B cell (primary cell): ENCODE data around the gene CYP26B1. TPM values are rescaled to one million over a fixed set of nuclear protein-coding genes. Genes with fewer than 3 reads are reported as not detected.

Source experiments
- ATAC-seq: fragments of 200-7000 bp; cut with Tn5 transposase; one replicate; pipeline ENCODE4 v1.10.0; 2021; ENCODE audit warnings: low read depth, mild to moderate bottlenecking, moderate number of reproducible peaks, moderate library complexity
- CTCF ChIA-PET: fragments of 350-600 bp; sonication (Branson Sonifier 250); formaldehyde crosslinking; loops from one replicate; lab custom pipeline; 2021; ENCODE audit warnings: antibody characterized with exemption, inconsistent platforms; lab: Charles Lee
- POLR2A ChIA-PET: fragments of 350-600 bp; sonication (Branson Sonifier 250); formaldehyde crosslinking; loops from one replicate; lab custom pipeline; 2021; ENCODE audit warnings: antibody characterized with exemption; lab: Charles Lee
- DNase-seq: peaks from one replicate; pipeline ENCODE4 v3.0.0; 2013
- H2AFZ ChIP-seq: 2 replicates; pipeline ENCODE4 v1.6.1; 2012; ENCODE audit warnings: mild to moderate bottlenecking, low read depth, low read length; ENCODE audit not compliant: insufficient read depth, poor library complexity, severe bottlenecking
- H3K27ac ChIP-seq, 2 donors: 1 replicate in 1 of 2; 2 replicates in 1 of 2; pipeline ENCODE4 v1.5.1; 2012 to 2013; ENCODE audit warnings: low read length in 2 of 2, mild to moderate bottlenecking in 2 of 2, moderate library complexity in 1 of 2
- H3K27me3 ChIP-seq, 4 experiments: fragments of 200-600 bp in 1 of 4; sonication (generic) in 1 of 4; replicated peaks in 1 of 4; 1 replicate in 2 of 4; 2 replicates in 2 of 4; pipeline versions ENCODE4 v1.6.1 to v1.7.0; 2013 to 2016; ENCODE audit warnings: low read length in 3 of 4, mild to moderate bottlenecking in 2 of 4, mixed read lengths in 1 of 4, moderate library complexity in 1 of 4; ENCODE audit not compliant: insufficient read depth in 4 of 4, control insufficient read depth in 3 of 4; ENCODE audit errors: control extremely low read depth in 1 of 4
- H3K36me3 ChIP-seq, 2 experiments: replicated peaks in 1 of 2; 1 replicate in 1 of 2; 2 replicates in 1 of 2; pipeline versions ENCODE4 v1.6.1 to v1.7.1; 2013; ENCODE audit warnings: low read length in 1 of 2; ENCODE audit not compliant: insufficient read depth in 2 of 2, control insufficient read depth in 1 of 2; ENCODE audit errors: control extremely low read depth in 1 of 2, extremely low read depth in 1 of 2
- H3K4me1 ChIP-seq, 2 donors: fragments of 200-600 bp in 1 of 2; sonication (generic) in 1 of 2; 1 replicate in 1 of 2; 2 replicates in 1 of 2; pipeline versions ENCODE4 v1.5.1 to v1.6.1; 2013 to 2017; ENCODE audit warnings: low read length in 2 of 2; ENCODE audit not compliant: control insufficient read depth in 2 of 2, insufficient read depth in 2 of 2
- H3K4me2 ChIP-seq: replicated peaks from 2 replicates; pipeline ENCODE3; 2012; ENCODE audit warnings: mild to moderate bottlenecking, low read depth, low read length; ENCODE audit not compliant: poor library complexity, severe bottlenecking
- H3K4me3 ChIP-seq, 5 experiments: fragments of 200-600 bp in 1 of 5; sonication (generic) in 1 of 5; 1 replicate in 3 of 5; 2 replicates in 2 of 5; pipeline versions ENCODE4 v1.5.1 to v1.7.0; 2011 to 2016; ENCODE audit warnings: low read length in 4 of 5, mild to moderate bottlenecking in 4 of 5, low read depth in 2 of 5, control low read depth in 1 of 5, moderate library complexity in 1 of 5; ENCODE audit not compliant: insufficient read depth in 1 of 5; ENCODE audit errors: control extremely low read depth in 1 of 5, extremely low read depth in 1 of 5
- H3K79me2 ChIP-seq: fragments of 200-600 bp; sonication (generic); one replicate; pipeline ENCODE4 v1.6.0; 2016; ENCODE audit warnings: low read length; ENCODE audit not compliant: control insufficient read depth, insufficient read depth
- H3K9ac ChIP-seq: fragments of 200-600 bp; sonication (generic); 2 replicates; pipeline ENCODE4 v1.6.1; 2017; ENCODE audit warnings: mild to moderate bottlenecking, low read length, moderate library complexity
- H3K9me3 ChIP-seq, 3 donors: one replicate each; pipeline versions ENCODE4 v1.6.1 to v1.7.1; 2013; ENCODE audit warnings: low read length in 2 of 3; ENCODE audit not compliant: control insufficient read depth in 2 of 3, insufficient read depth in 1 of 3; ENCODE audit errors: control extremely low read depth in 1 of 3
- H4K20me1 ChIP-seq: 2 replicates; pipeline ENCODE4 v1.6.0; 2012; ENCODE audit warnings: mild to moderate bottlenecking, low read length; ENCODE audit not compliant: insufficient read depth, control insufficient read depth, poor library complexity, severe bottlenecking
- H3K27ac Mint-ChIP-seq: one replicate; pipeline ENCODE4 v1.8.0; 2021; ENCODE audit warnings: mixed read lengths
- H3K27me3 Mint-ChIP-seq: one replicate; pipeline ENCODE4 v1.8.0; 2021; ENCODE audit warnings: mixed read lengths
- H3K4me1 Mint-ChIP-seq: one replicate; pipeline ENCODE4 v1.8.0; 2021; ENCODE audit warnings: mixed read lengths
- H3K4me3 Mint-ChIP-seq: one replicate; pipeline ENCODE4 v1.8.0; 2021; ENCODE audit warnings: mixed read lengths
- H3K9me3 Mint-ChIP-seq: one replicate; pipeline ENCODE4 v1.8.0; 2022; ENCODE audit warnings: mixed read lengths; ENCODE audit not compliant: insufficient read depth
- EZH2 ChIP-seq: IDR thresholded peaks from 2 replicates; pipeline ENCODE4 v1.6.1; 2012; ENCODE audit warnings: borderline replicate concordance, low read depth, mild to moderate bottlenecking, moderate library complexity, low read length; ENCODE audit not compliant: insufficient read depth, poor library complexity, severe bottlenecking
- WGBS: methylation state at CpG from one replicate; pipeline ENCODE4 v1.1.5; 2013; ENCODE audit warnings: missing lambda C conversion rate; ENCODE audit not compliant: insufficient coverage; 5-methylcytosine and 5-hydroxymethylcytosine counted together
- intact Hi-C: fragments of 100-400 bp; cut with micrococcal nuclease; formaldehyde crosslinking; loops from one replicate; pipeline ENCODE4 v1.10.0; 2022
- polyA plus RNA-seq: library from polyadenylated mRNA; depleted of rRNA; stranded (reverse); fragments of >200 nt; gene quantifications from 2 replicates; pipeline ENCODE4 v1.2.3, GENCODE V29; 2012
- total RNA-seq, 2 donors: library from RNA; stranded (reverse); fragments of 120-200 nt in 1 of 2; gene quantifications; 1 replicate in 1 of 2; 2 replicates in 1 of 2; pipeline versions ENCODE4 v1.2.3 to v1.2.4, GENCODE V29; 2013 to 2022
- TF ChIP-seq, protein P1 (sequence below): fragments of 200-600 bp; IDR thresholded peaks from one replicate; pipeline ENCODE4 v1.8.0; 2022; ENCODE audit warnings: antibody characterized with exemption, mild to moderate bottlenecking

CYP26B1 gene
- total and polyA plus RNA-seq, 2 donors (not counting 1 experiment from before 2014, with no cell fraction given): not detected

GRCh38 chr2:72141032-72141645 lies 6.5 kb downstream of the CYP26B1 start:
- H3K27ac Mint-ChIP-seq: no peak overlapping the region
- no peak overlapping the region for H3K4me3 ChIP-seq
- H3K36me3 ChIP-seq: no peaks in the 10 kb centered on the region
- TF ChIP-seq, protein P1, sequence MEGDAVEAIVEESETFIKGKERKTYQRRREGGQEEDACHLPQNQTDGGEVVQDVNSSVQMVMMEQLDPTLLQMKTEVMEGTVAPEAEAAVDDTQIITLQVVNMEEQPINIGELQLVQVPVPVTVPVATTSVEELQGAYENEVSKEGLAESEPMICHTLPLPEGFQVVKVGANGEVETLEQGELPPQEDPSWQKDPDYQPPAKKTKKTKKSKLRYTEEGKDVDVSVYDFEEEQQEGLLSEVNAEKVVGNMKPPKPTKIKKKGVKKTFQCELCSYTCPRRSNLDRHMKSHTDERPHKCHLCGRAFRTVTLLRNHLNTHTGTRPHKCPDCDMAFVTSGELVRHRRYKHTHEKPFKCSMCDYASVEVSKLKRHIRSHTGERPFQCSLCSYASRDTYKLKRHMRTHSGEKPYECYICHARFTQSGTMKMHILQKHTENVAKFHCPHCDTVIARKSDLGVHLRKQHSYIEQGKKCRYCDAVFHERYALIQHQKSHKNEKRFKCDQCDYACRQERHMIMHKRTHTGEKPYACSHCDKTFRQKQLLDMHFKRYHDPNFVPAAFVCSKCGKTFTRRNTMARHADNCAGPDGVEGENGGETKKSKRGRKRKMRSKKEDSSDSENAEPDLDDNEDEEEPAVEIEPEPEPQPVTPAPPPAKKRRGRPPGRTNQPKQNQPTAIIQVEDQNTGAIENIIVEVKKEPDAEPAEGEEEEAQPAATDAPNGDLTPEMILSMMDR: no peak
- TF ChIP-seq EZH2: no peak
- no peak for ATAC-seq
- no peak overlapping the region for H3K27ac ChIP-seq
- peaks cover 0 to 22% (median 0%) of the 10 kb centered on the region in 3 donors for H3K9me3 ChIP-seq
- no peaks in the 10 kb centered on the region for H3K9me3 Mint-ChIP-seq
- H3K79me2 ChIP-seq: no peaks in the 10 kb centered on the region
- H3K4me3 Mint-ChIP-seq: no peak overlapping the region
- no peak for DNase-seq
- H3K4me1 Mint-ChIP-seq: peaks cover 16% of the 10 kb centered on the region
- peaks cover 17 to 25% of the 10 kb centered on the region in 2 donors for H3K4me1 ChIP-seq
- H4K20me1 ChIP-seq: no peaks in the 10 kb centered on the region
- intact Hi-C loops: no loop called here
- no peak overlapping the region for H3K4me2 ChIP-seq
- no peak overlapping the region for H3K9ac ChIP-seq
- POLR2A ChIA-PET: no interaction called here
- CTCF ChIA-PET: no interaction called here
- H2AFZ ChIP-seq: no peak overlapping the region
- H3K27me3 Mint-ChIP-seq: peaks cover 25% of the 10 kb centered on the region
- H3K27me3 ChIP-seq: peaks cover 0 to 37% (median 17%) of the 10 kb centered on the region in 4 experiments
- 74% methylated on average over 4 of the region's 5 CpGs for WGBS

DNA sequence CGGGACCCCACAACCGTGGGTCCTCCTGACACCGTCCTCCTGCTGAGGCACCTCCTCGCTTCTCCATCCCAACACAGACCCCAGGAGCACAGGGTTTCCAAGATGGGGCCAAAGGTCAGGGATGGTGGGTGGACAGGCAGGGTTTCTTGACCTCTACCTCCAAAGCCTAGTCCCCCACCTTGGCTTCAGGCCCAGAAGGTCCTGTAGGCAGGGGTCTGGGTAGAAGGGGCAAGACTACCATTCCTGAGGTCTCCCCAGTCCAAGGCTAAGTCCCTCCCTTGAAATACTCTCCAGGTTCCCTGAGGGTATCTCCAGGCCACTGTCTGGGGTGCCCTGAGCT lies 7.1 kb downstream of the CYP26B1 start:
- H3K4me1 Mint-ChIP-seq: peaks cover 12% of the 10 kb centered on the region

More for the DNA sequence above, 7.1 kb downstream of the CYP26B1 start:
- Histone ChIP-seq H3K36me3 (no peaks in the 10 kb centered on the region), H3K9ac (no peak overlapping the region), H3K4me3 (no peak overlapping the region), H4K20me1 (no peaks in the 10 kb centered on the region), H3K9me3 (peaks cover 0 to 17% (median 0%) of the 10 kb centered on the region in 3 donors), H3K79me2 (no peaks in the 10 kb centered on the region), H3K4me1 (peaks cover 11 to 20% of the 10 kb centered on the region in 2 donors), H3K4me2 (no peak overlapping the region), H3K27ac (no peak overlapping the region), H3K27me3 (peaks cover 0 to 32% (median 12%) of the 10 kb centered on the region in 4 experiments), H2AFZ (no peak overlapping the region)
- H3K27ac Mint-ChIP-seq: no peak overlapping the region
- no peaks in the 10 kb centered on the region for H3K9me3 Mint-ChIP-seq
- intact Hi-C loops: no loop called here
- ChIA-PET CTCF (interaction anchor here (1.0 kb wide), 1 partner anchor 10 kb away, joined by 4 read pairs; no protein-coding TSS in a partner anchor), POLR2A (no interaction called here)
- DNase-seq (no peak), ATAC-seq (no peak)
- H3K27me3 Mint-ChIP-seq: peaks cover 20% of the 10 kb centered on the region
- WGBS: 94% methylated on average over 4 of the region's 4 CpGs
- no peak overlapping the region for H3K4me3 Mint-ChIP-seq
- TF ChIP-seq EZH2: no peak
- TF ChIP-seq, protein P1: no peak
